H1 (cell line): ENCODE measurements around the gene CTNND2. TPM values are rescaled to one million over a fixed set of nuclear protein-coding genes. Genes with fewer than 3 reads are reported as not detected.

Experiments used
- CTCF ChIA-PET: fragments of 300-600 bp; sonication (Branson Sonifier 250); formaldehyde crosslinking; loops from one replicate; lab custom pipeline; 2021; ENCODE audit not compliant: partially characterized antibody; lab: Charles Lee
- POLR2A ChIA-PET: fragments of 300-600 bp; sonication (Branson Sonifier 250); formaldehyde crosslinking; loops from one replicate; lab custom pipeline; 2021; ENCODE audit warnings: inconsistent platforms; ENCODE audit not compliant: partially characterized antibody; lab: Charles Lee
- DNase-seq, 2 experiments: peaks; one replicate each; pipeline versions ENCODE4 v3.0.0 to v3.0.0-alpha.2; 2010 to 2022; ENCODE audit warnings: low spot score in 2 of 2, low read depth in 1 of 2, mixed read lengths in 1 of 2
- FAIRE-seq: peaks from 2 replicates; lab custom pipeline; 2011; peaks lifted over from hg19 to GRCh38; lab: Jason Lieb, UNC
- H2AFZ ChIP-seq: 2 replicates; pipeline ENCODE4 v1.8.1; 2012; ENCODE audit warnings: low read length, inconsistent platforms
- H2AK5ac ChIP-seq: 2 replicates; pipeline ENCODE4 v1.6.1; 2013; ENCODE audit warnings: low read depth, low read length
- H2BK120ac ChIP-seq: replicated peaks from 2 replicates; pipeline ENCODE3; 2013; ENCODE audit warnings: low read depth, low read length, inconsistent platforms
- H2BK12ac ChIP-seq: 2 replicates; pipeline ENCODE4 v1.6.1; 2013; ENCODE audit warnings: low read depth, low read length
- H2BK15ac ChIP-seq: 2 replicates; pipeline ENCODE4 v1.6.1; 2013; ENCODE audit warnings: low read length
- H2BK20ac ChIP-seq: 2 replicates; pipeline ENCODE4 v1.6.1; 2013; ENCODE audit warnings: low read length
- H2BK5ac ChIP-seq: 2 replicates; pipeline ENCODE4 v1.6.1; 2013; ENCODE audit warnings: low read depth, low read length
- H3K14ac ChIP-seq: 2 replicates; pipeline ENCODE4 v1.6.1; 2013; ENCODE audit warnings: inconsistent platforms; ENCODE audit not compliant: insufficient read length
- H3K18ac ChIP-seq: 2 replicates; pipeline ENCODE4 v1.6.1; 2013; ENCODE audit warnings: low read length; ENCODE audit errors: extremely low read depth
- H3K23ac ChIP-seq: 2 replicates; pipeline ENCODE4 v1.6.1; 2013; ENCODE audit warnings: inconsistent platforms; ENCODE audit not compliant: insufficient read length
- H3K23me2 ChIP-seq: 2 replicates; pipeline ENCODE4 v1.6.1; 2013; ENCODE audit warnings: low read depth, low read length
- H3K27ac ChIP-seq: 2 replicates; pipeline ENCODE4 v1.6.1; 2011; ENCODE audit warnings: low read depth, low read length, inconsistent platforms
- H3K27me3 ChIP-seq, 4 experiments: replicated peaks in 1 of 4; 1 replicate in 1 of 4; 2 replicates in 3 of 4; pipeline versions ENCODE4 v1.6.1 to v1.8.1; 2011 to 2013; ENCODE audit warnings: low read length in 3 of 4, mild to moderate bottlenecking in 3 of 4, inconsistent platforms in 2 of 4, mixed read lengths in 2 of 4, moderate library complexity in 1 of 4; ENCODE audit not compliant: control insufficient read depth in 3 of 4, insufficient read depth in 3 of 4; ENCODE audit errors: extremely low read depth in 1 of 4
- H3K36me3 ChIP-seq, 4 experiments: 2 replicates each; pipeline versions ENCODE4 v1.6.1 to v1.8.1; 2011 to 2013; ENCODE audit warnings: mild to moderate bottlenecking in 4 of 4, low read length in 3 of 4, moderate library complexity in 2 of 4, control low read depth in 1 of 4, inconsistent platforms in 1 of 4; ENCODE audit not compliant: insufficient read depth in 4 of 4, control insufficient read depth in 2 of 4
- H3K4ac ChIP-seq: replicated peaks from 2 replicates; pipeline ENCODE3; 2013; ENCODE audit warnings: low read length, low read depth, mixed read lengths, inconsistent platforms; ENCODE audit not compliant: insufficient read length
- H3K4me1 ChIP-seq, 4 experiments: replicated peaks in 1 of 4; 1 replicate in 1 of 4; 2 replicates in 3 of 4; pipeline versions ENCODE4 v1.6.1 to v1.8.1; 2011 to 2013; ENCODE audit warnings: low read length in 3 of 4, inconsistent platforms in 2 of 4, mixed read lengths in 1 of 4; ENCODE audit not compliant: insufficient read depth in 4 of 4, control insufficient read depth in 3 of 4
- H3K4me2 ChIP-seq, 2 experiments: 2 replicates each; pipeline versions ENCODE4 v1.6.1 to v1.8.1; 2011 to 2013; ENCODE audit warnings: low read depth in 2 of 2, low read length in 2 of 2, control low read depth in 1 of 2, inconsistent platforms in 1 of 2, mild to moderate bottlenecking in 1 of 2; ENCODE audit not compliant: insufficient read depth in 1 of 2
- H3K4me3 ChIP-seq, 4 experiments: fragments of 200-600, 300-600 bp in 1 of 4; sonication (generic), shearing (Covaris generic), sonication (Bioruptor Twin) in 1 of 4; 2 replicates each; pipeline versions ENCODE4 v1.5.1 to v1.8.1; 2011 to 2016; ENCODE audit warnings: low read length in 4 of 4, low read depth in 3 of 4, control low read depth in 2 of 4, inconsistent platforms in 2 of 4, mild to moderate bottlenecking in 2 of 4, mixed read lengths in 1 of 4, moderate library complexity in 1 of 4; ENCODE audit not compliant: insufficient read depth in 2 of 4; ENCODE audit errors: extremely low read depth in 1 of 4
- H3K56ac ChIP-seq: replicated peaks from 2 replicates; pipeline ENCODE3; 2013; ENCODE audit warnings: low read depth, mild to moderate bottlenecking, mixed read lengths, low read length, inconsistent platforms; ENCODE audit not compliant: insufficient read length
- H3K79me1 ChIP-seq: 2 replicates; pipeline ENCODE4 v1.6.1; 2013; ENCODE audit warnings: low read depth, low read length, control low read depth
- H3K79me2 ChIP-seq, 2 experiments: 2 replicates each; pipeline versions ENCODE4 v1.6.1 to v1.8.1; 2012 to 2013; ENCODE audit warnings: low read length in 2 of 2, mild to moderate bottlenecking in 2 of 2, inconsistent platforms in 1 of 2; ENCODE audit not compliant: insufficient read depth in 2 of 2, control insufficient read depth in 1 of 2
- H3K9ac ChIP-seq, 4 experiments: replicated peaks in 1 of 4; 1 replicate in 1 of 4; 2 replicates in 3 of 4; pipeline versions ENCODE4 v1.6.1 to v1.8.1; 2011 to 2013; ENCODE audit warnings: low read depth in 3 of 4, low read length in 3 of 4, control low read depth in 2 of 4, mild to moderate bottlenecking in 2 of 4, moderate library complexity in 2 of 4, inconsistent platforms in 1 of 4; ENCODE audit errors: extremely low read depth in 1 of 4
- H3K9me3 ChIP-seq, 2 experiments: 2 replicates each; pipeline versions ENCODE4 v1.6.1 to v1.8.1; 2012 to 2013; ENCODE audit warnings: mild to moderate bottlenecking in 2 of 2, moderate library complexity in 2 of 2, control low read depth in 1 of 2, inconsistent platforms in 1 of 2, low read depth in 1 of 2, low read length in 1 of 2, mixed read lengths in 1 of 2; ENCODE audit not compliant: insufficient read depth in 2 of 2
- H4K20me1 ChIP-seq, 2 experiments: replicated peaks in 1 of 2; 2 replicates each; pipeline versions ENCODE3 to v1.8.1; 2011 to 2013; ENCODE audit warnings: inconsistent platforms in 2 of 2, low read length in 2 of 2, mild to moderate bottlenecking in 1 of 2; ENCODE audit not compliant: insufficient read depth in 2 of 2, control insufficient read depth in 1 of 2
- H4K5ac ChIP-seq: 2 replicates; pipeline ENCODE4 v1.6.1; 2013; ENCODE audit warnings: low read length, low read depth, mixed read lengths, inconsistent platforms; ENCODE audit not compliant: insufficient read length
- H4K8ac ChIP-seq: 2 replicates; pipeline ENCODE4 v1.8.0; 2013; ENCODE audit warnings: mild to moderate bottlenecking, moderate library complexity, low read length, inconsistent platforms; ENCODE audit not compliant: insufficient read depth; ENCODE audit errors: extremely low read depth
- H4K91ac ChIP-seq: replicated peaks from 2 replicates; pipeline ENCODE3; 2013; ENCODE audit warnings: low read length, mixed read lengths, inconsistent platforms; ENCODE audit not compliant: insufficient read length
- BACH1 ChIP-seq: IDR thresholded peaks from 2 replicates; pipeline ENCODE4 v1.6.1; 2012; ENCODE audit warnings: low read length, improper control_type of control experiment
- BRCA1 ChIP-seq: IDR thresholded peaks from 2 replicates; pipeline ENCODE4 v1.6.1; 2012; ENCODE audit warnings: low read depth, low read length, improper control_type of control experiment
- CEBPB ChIP-seq: IDR thresholded peaks from 2 replicates; pipeline ENCODE4 v1.6.1; 2012; ENCODE audit warnings: low read depth, low read length
- E2F6 ChIP-seq: IDR thresholded peaks from 2 replicates; pipeline ENCODE4 v1.6.1; 2012; ENCODE audit warnings: inconsistent platforms
- EP300 ChIP-seq, 2 experiments: IDR thresholded peaks; 1 replicate in 1 of 2; 2 replicates in 1 of 2; pipeline ENCODE4 v1.6.1; 2011 to 2012; ENCODE audit warnings: low read depth in 2 of 2, low read length in 2 of 2, mild to moderate bottlenecking in 2 of 2, borderline replicate concordance in 1 of 2, inconsistent platforms in 1 of 2, moderate library complexity in 1 of 2
- GABPA ChIP-seq: IDR thresholded peaks from 2 replicates; pipeline ENCODE4 v1.6.1; 2011; ENCODE audit warnings: mild to moderate bottlenecking, low read length, moderate library complexity, borderline replicate concordance; ENCODE audit not compliant: insufficient read depth
- JUND ChIP-seq: IDR thresholded peaks from 2 replicates; pipeline ENCODE4 v1.6.1; 2011; ENCODE audit warnings: mild to moderate bottlenecking, improper control_type of control experiment, low read length
- KDM5A ChIP-seq: fragments of 200-600 bp; IDR thresholded peaks from 2 replicates; pipeline ENCODE4 v1.7.1; 2012; ENCODE audit warnings: mild to moderate bottlenecking, low read length, inconsistent platforms, mixed read lengths
- NRF1 ChIP-seq: IDR thresholded peaks from 2 replicates; pipeline ENCODE4 v1.6.1; 2011; ENCODE audit warnings: mild to moderate bottlenecking, low read depth, low read length, improper control_type of control experiment
- RBBP5 ChIP-seq: IDR thresholded peaks from 2 replicates; pipeline ENCODE4 v1.7.1; 2012; ENCODE audit warnings: low read depth, mild to moderate bottlenecking, inconsistent platforms, low read length, moderate library complexity, borderline replicate concordance
- SAP30 ChIP-seq: fragments of 300-600 bp; sonication (generic); IDR thresholded peaks from 2 replicates; pipeline ENCODE4 v1.7.1; 2012; ENCODE audit warnings: low read length, moderate library complexity, mild to moderate bottlenecking, inconsistent platforms; ENCODE audit not compliant: insufficient read depth, insufficient replicate concordance
- SIN3A ChIP-seq, 2 experiments: IDR thresholded peaks in 1 of 2; conservative IDR thresholded peaks in 1 of 2; 2 replicates each; pipeline ENCODE4 v1.6.1; 2011 to 2012; ENCODE audit warnings: low read length in 2 of 2, improper control_type of control experiment in 1 of 2, low read depth in 1 of 2, mild to moderate bottlenecking in 1 of 2
- SUZ12 ChIP-seq: fragments of 200-600 bp; sonication (generic); IDR thresholded peaks from 2 replicates; pipeline ENCODE4 v1.6.1; 2012; ENCODE audit warnings: mild to moderate bottlenecking, inconsistent platforms, low read length, moderate library complexity, mixed read lengths
- TAF1 ChIP-seq: IDR thresholded peaks from 2 replicates; pipeline ENCODE4 v1.6.1; 2011; ENCODE audit warnings: mild to moderate bottlenecking, low read depth, low read length
- WGBS, 2 experiments: shearing (Covaris generic) in 1 of 2; methylation state at CpG; one replicate each; pipeline versions ENCODE4 v1.1.6 to v1.1.7; 2013 to 2015; ENCODE audit warnings: low lambda C conversion rate in 2 of 2, mixed read lengths in 2 of 2, inconsistent platforms in 1 of 2, low coverage in 1 of 2, missing lambda C conversion rate in 1 of 2; ENCODE audit not compliant: insufficient replicate concordance in 2 of 2, insufficient coverage in 1 of 2, insufficient read length in 1 of 2; ENCODE audit errors: extremely low coverage in 1 of 2, missing lambda C conversion rate in 1 of 2; 5-methylcytosine and 5-hydroxymethylcytosine counted together
- polyA plus RNA-seq, 7 experiments: library from polyadenylated mRNA; depleted of rRNA in 3 of 7; stranded (reverse) in 5 of 7; unstranded in 2 of 7; fragments of >200 nt in 5 of 7; fragments of 200-250 nt in 2 of 7; gene quantifications; 1 replicate in 5 of 7; 2 replicates in 1 of 7; 4 replicates in 1 of 7; pipeline versions ENCODE4 v1.2.1 to v1.2.3, GENCODE V29; 2011 to 2013; ENCODE audit warnings: missing spikeins in 2 of 7, mixed read lengths in 2 of 7
- total RNA-seq: library from RNA; stranded (reverse); fragmentation: NEBNext Ultra II Directional; extraction: Animal tissue kit (Norgen Biotek cat#: 25700); gene quantifications from 2 replicates; pipeline ENCODE4 v1.2.1, GENCODE V29; 2021

Gene CTNND2
- total and polyA plus RNA-seq, 2 of the 8 experiments (the other 6 are each of a cell fraction or from before 2014, with no cell fraction given) = 7.4 to 14.2 TPM

- H3K79me2 ChIP-seq = peaks cover 0 to 4% of the 10 kb centered on the region in 2 experiments; a peak in 1 of 4 replicates
- H3K14ac ChIP-seq = no peak overlapping the region
- H3K56ac ChIP-seq = no peak overlapping the region
- H4K8ac ChIP-seq = no peak overlapping the region
- H3K4me2 ChIP-seq = no peak overlapping the region
- H2AFZ ChIP-seq = no peak overlapping the region
- H2BK5ac ChIP-seq = no peak overlapping the region
- H2BK120ac ChIP-seq = no peak overlapping the region
- H2BK15ac ChIP-seq = no peak overlapping the region
- no peak overlapping the region for H3K27ac ChIP-seq
- peaks cover 1 to 31% (median 22%) of the 10 kb centered on the region in 4 experiments for H3K27me3 ChIP-seq
- no peak overlapping the region for H4K5ac ChIP-seq
- no peaks in the 10 kb centered on the region for H3K9me3 ChIP-seq
- no peak overlapping the region for H3K4ac ChIP-seq
- H3K9ac ChIP-seq = no peak overlapping the region
- no peak overlapping the region for H3K18ac ChIP-seq
- H3K4me1 ChIP-seq = peaks cover 0 to 14% (median 7%) of the 10 kb centered on the region in 4 experiments
- peaks cover 10% of the 10 kb centered on the region for H3K23me2 ChIP-seq
- 86% methylated on average over 2 of the region's 2 CpGs; no CpG with 5 or more reads in 1 of the 2 experiments for WGBS, 2 experiments
- H4K91ac ChIP-seq = no peak overlapping the region
- FAIRE-seq = no peak
- H3K36me3 ChIP-seq = no peaks in the 10 kb centered on the region
- no peak overlapping the region for H3K4me3 ChIP-seq
- DNase-seq = no peak
- POLR2A ChIA-PET = no interaction called here
- H4K20me1 ChIP-seq = peaks cover 0 to 5% of the 10 kb centered on the region in 2 experiments
- H2BK20ac ChIP-seq = no peak overlapping the region
- no peak overlapping the region for H3K23ac ChIP-seq
- no peaks in the 10 kb centered on the region for H3K79me1 ChIP-seq
- CTCF ChIA-PET = no interaction called here
- no peak overlapping the region for H2AK5ac ChIP-seq
- no peak overlapping the region for H2BK12ac ChIP-seq
- no peak for TF ChIP-seq SIN3A (conservative IDR thresholded peaks at IDR 0.05 in 1 of 2, IDR thresholded peaks at IDR 0.05 in 1 of 2; ENCODE audit: low read depth in 1 of 2, low read length in 2 of 2)
- no peak for TF ChIP-seq E2F6
- no peak for TF ChIP-seq JUND
- TF ChIP-seq SAP30 = no peak
- TF ChIP-seq BRCA1 = no peak
- TF ChIP-seq BACH1 = no peak
- no peak for TF ChIP-seq RBBP5
- no peak for TF ChIP-seq GABPA
- TF ChIP-seq KDM5A = no peak
- no peak for TF ChIP-seq SUZ12
- TF ChIP-seq NRF1 = no peak
- TF ChIP-seq CEBPB = no peak
- TF ChIP-seq EP300 (IDR thresholded peaks at IDR 0.05; ENCODE audit: borderline replicate concordance in 1 of 2, low read depth in 2 of 2, low read length in 2 of 2) = no peak
- no peak for TF ChIP-seq TAF1
These were observed 2.3 kb upstream of the CTNND2 start for GRCh38 chr5:11906497-11906896.
